Effector CD8-positive, alpha-beta T cell (primary cell): ENCODE results near the gene AMDHD1.
"Not testable (repeated sequence)": the region's sequence is repeated elsewhere in the genome, so short reads cannot be mapped to it uniquely, and the experiment has no call there.

Source experiments
- DNase-seq: peaks from one replicate; lab custom pipeline; 2025; lab: John Stamatoyannopoulos, UW

The AMDHD1 gene

GRCh38 chr12:95963096-95963495 lies 20.0 kb downstream of the AMDHD1 start:
- DNase-seq: no peak

GRCh38 chr12:95966287-95966870 lies 23.2 kb downstream of the AMDHD1 start:
- no peak for DNase-seq

- no peak for DNase-seq
These were observed 24.2 kb downstream of the AMDHD1 start for GRCh38 chr12:95967301-95967700.

GRCh38 chr12:95969116-95969515 lies 26.0 kb downstream of the AMDHD1 start:
- not testable (repeated sequence) for DNase-seq

- no peak for DNase-seq
These were observed 27.8 kb downstream of the AMDHD1 start for GRCh38 chr12:95970905-95971304.

- no peak for DNase-seq
These were observed 29.8 kb downstream of the AMDHD1 start for GRCh38 chr12:95972832-95973456.

- no peak for DNase-seq
These were observed 31.2 kb downstream of the AMDHD1 start for GRCh38 chr12:95974358-95974757.

- no peak for DNase-seq
These were observed 32.4 kb downstream of the AMDHD1 start for GRCh38 chr12:95975491-95975890.

- DNase-seq: no peak
These were observed 33.3 kb downstream of the AMDHD1 start for GRCh38 chr12:95976416-95976832.

- DNase-seq: no peak
These were observed 34.7 kb downstream of the AMDHD1 start for GRCh38 chr12:95977764-95978305.

- no peak for DNase-seq
These were observed 35.2 kb downstream of the AMDHD1 start for GRCh38 chr12:95978351-95978750.

- DNase-seq: no peak
These were observed 35.6 kb downstream of the AMDHD1 start for GRCh38 chr12:95978774-95979173.

GRCh38 chr12:95980437-95980836 lies 37.3 kb downstream of the AMDHD1 start:
- DNase-seq: no peak

GRCh38 chr12:95982602-95983001 lies 39.5 kb downstream of the AMDHD1 start:
- DNase-seq: no peak

GRCh38 chr12:95984682-95985081 lies 41.6 kb downstream of the AMDHD1 start:
- DNase-seq: no peak

GRCh38 chr12:95986635-95987570 lies 43.8 kb downstream of the AMDHD1 start:
- DNase-seq: no peak

GRCh38 chr12:95988506-95989275 lies 45.6 kb downstream of the AMDHD1 start:
- DNase-seq: no peak

- no peak for DNase-seq
These were observed 46.5 kb downstream of the AMDHD1 start for GRCh38 chr12:95989504-95990123.

GRCh38 chr12:95990136-95990535 lies 47.0 kb downstream of the AMDHD1 start:
- no peak for DNase-seq

- no peak for DNase-seq
These were observed 50.8 kb downstream of the AMDHD1 start for GRCh38 chr12:95993907-95994306.

GRCh38 chr12:95994476-95994875 lies 51.3 kb downstream of the AMDHD1 start:
- no peak for DNase-seq
